ENCODE data around the gene MEI1.

MEI1 gene

DNA sequence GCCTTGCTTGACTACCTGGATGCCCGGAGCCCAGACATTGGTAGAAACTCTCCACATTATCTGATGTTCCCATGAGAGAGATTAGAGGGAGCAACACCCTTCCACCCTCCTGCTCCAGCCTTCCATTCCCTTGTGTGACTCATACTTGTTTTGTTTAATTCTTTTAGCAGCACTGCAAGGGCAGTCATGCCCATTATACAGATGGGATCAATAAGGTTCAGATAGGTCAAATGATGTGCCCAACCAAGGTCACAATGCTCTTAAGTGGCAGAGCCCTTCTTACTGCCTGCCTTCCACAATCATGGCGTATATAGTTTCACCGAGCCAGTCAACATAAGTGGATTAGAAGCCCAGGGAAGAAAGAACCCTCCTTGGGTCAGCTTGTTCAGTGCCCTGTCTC is 94.6 kb downstream of the MEI1 start:
- no peak for DNase-seq

DNA sequence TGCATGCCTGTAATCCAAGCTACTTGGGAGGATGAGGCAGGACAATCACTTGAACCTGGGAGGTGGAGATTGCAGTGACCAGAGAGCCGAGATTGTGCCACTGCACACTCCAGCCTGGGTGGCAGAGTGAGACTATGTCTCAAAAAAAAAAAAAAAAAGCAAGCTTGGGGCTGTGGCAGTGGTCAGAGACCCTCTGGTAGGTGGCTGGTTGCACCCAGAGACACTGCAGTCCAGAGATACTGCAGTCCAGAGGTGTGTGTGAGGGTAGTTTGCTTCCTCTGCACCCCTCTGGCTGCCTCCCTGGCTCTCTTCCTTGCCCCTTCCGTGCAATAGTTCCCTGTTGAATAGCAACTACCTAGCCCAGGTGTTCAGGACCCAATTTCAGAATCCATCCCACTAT is 99.4 kb downstream of the MEI1 start:
- DNase-seq: no peak

GRCh38 chr22:41799486-41800347 is 100.4 kb downstream of the MEI1 start:
- DNase-seq: no peak

DNA sequence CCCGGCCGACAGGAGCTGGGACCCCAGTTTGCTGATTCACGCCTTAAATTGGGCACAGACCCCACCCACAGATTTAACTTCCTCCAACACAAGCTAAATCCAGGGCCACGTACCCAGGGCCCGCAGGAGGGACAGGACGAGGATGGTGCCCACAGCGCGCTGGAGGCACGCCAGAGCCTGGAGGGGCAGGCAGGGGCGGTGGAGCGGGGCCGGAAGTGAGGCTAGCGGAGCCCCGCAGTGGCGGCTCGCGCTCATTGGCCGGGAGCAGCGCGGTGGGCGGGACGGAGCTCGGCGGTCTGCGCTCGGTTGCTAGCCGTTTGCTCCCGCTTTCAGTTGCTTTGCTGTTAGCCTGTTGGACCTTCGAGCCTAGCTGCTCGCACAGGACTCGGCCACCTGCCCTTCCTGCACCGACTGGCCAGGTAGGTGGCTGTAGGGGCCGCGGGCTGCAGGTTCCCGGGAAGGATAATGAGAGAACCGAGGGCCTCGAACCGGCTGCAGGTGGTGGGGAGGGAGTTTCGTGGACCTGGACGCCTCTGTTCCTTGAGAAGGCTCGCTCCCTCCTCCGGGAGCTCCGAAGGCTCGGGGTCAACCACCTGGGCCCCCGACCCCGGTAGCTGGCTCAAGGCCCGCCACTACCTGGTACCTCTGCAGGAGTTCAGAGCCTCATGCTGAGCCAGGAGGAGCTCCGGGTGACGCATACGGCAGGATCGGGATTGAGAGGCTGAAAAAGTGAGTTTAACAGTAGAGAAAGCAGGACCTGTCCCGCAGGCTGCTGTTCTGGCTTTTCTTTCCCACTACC is 101.2 kb downstream of the MEI1 start, which contains the start of gene CCDC134:
CCDC134 (plus strand) TSS at position 332 of the 799 bp plus-strand sequence. CDS start 8,212 bp downstream, outside the sequence.
- peak; percentile 76 for DNase-seq

- no peak for DNase-seq
Observed at GRCh38 chr22:41801147-41801819, 102.0 kb downstream of the MEI1 start.

- DNase-seq: no peak
Observed at GRCh38 chr22:41801886-41802285, 102.6 kb downstream of the MEI1 start.

DNA sequence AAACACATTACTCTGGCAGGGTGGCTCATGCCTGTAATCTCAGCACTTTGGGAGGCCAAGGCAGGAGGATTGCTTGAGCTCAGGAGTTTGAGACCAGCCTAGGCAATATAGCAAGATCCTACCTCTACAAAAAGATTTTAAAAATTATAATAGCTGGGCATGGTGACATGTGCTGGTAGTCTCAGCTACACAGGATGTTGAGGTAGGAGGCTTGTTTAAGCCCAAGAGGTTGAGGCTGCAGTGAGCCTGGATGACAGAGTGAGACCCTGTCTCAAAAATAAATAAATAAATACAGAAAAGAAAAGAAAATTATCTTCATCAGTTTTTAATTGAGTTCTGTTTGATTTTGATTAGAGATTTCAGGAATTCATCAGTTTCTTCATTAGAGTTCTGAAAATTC is 106.3 kb downstream of the MEI1 start:
- no peak for DNase-seq

- DNase-seq: no peak
Observed at GRCh38 chr22:41808400-41808799, 109.1 kb downstream of the MEI1 start.

GRCh38 chr22:41810022-41810421 is 110.7 kb downstream of the MEI1 start:
- no peak for DNase-seq

- DNase-seq: no peak
Observed at GRCh38 chr22:41812805-41813545, 113.7 kb downstream of the MEI1 start.

DNA sequence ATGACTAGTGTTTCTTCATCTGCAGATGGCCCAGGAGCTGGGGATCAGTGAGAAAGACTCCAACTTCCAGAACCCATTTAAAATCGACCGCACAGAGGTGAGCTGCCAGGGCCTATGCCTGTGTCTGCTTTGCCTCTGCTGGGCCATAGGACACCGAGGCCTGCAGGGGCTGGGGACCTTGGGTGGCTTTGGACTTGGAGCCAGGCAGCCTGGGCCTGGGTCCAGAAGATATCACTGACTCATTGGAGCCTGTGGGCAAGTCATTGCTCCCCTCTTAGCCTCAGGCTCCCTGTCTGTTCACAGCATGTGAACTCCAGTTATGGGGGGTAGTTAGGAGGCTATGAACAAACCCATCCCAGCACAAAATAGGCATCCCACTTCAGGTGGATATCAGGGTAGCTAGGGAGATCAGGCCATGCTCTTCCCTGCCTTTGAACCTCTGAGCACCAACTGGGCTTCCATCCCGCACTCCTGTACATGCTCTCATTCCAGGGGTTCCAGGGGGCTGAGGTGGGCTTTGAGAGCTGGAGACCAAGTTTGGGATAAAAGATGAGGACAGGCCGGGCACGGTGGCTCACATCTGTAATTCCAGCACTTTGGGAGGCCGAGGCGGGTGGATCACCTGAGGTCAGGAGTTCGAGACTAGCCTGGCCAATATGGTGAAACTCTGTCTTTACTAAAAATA is 114.6 kb downstream of the MEI1 start:
- DNase-seq: no peak

GRCh38 chr22:41815716-41816115 is 116.4 kb downstream of the MEI1 start:
- no peak for DNase-seq

GRCh38 chr22:41816241-41816640 is 116.9 kb downstream of the MEI1 start:
- no peak for DNase-seq

DNA sequence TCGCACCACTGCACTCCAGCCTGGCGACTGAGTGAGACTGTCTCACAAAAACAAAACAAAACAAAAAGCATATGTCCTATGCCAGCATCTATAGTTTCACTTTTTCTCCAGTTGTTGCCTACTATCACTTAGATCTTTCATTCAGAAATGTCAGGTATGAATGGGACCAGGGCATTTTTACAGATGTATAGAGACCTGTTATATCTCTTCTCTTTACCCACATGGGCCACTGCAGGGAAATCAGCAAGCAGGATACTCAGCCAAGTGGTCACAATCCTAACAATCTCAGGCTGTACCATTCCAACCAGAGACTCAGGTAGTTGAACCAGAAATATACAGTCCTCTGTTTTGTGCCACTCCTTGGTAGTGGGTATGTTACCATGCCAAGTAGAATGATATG is 117.6 kb downstream of the MEI1 start:
- no peak for DNase-seq

DNA sequence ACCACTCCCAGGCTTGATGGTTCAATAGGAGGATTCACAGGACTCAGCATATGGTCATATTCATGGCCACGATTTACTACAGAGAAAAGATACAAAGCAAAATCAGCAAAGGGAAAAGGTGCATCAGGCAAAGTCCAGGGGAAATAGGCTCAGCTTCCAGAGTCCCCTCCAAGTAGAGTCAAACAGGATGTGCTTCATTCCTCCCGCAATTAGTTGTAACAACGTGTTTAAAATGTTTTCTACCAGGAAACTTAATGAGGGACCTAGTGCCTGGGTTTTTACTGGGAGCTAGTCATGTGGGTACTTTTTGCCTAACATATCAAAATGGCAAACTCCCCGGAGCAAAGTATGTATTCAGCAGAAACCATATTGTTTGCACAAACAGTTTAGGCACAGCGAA is 118.7 kb downstream of the MEI1 start:
- DNase-seq: no peak

DNA sequence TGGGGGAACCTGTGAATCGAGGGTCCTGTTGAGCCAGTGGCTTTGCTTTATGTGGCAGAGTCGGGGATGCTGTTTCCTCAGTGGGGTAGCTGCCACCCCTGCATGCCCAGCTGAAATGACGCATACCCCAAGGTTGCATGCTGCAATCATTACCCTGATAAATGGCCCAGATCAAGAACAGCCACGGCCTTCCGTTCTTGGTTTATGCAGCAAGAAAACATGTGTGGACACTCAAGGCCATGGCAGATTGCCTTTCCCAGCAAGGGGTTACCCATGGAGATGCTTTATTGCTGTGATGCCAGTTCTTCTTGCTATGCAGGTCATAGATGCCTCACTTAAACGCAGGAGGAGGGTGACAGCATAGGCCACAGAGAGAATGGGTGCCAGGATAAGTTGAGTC is 119.3 kb downstream of the MEI1 start:
- no peak for DNase-seq

GRCh38 chr22:41819257-41819656 is 120.0 kb downstream of the MEI1 start:
- DNase-seq: no peak

DNA sequence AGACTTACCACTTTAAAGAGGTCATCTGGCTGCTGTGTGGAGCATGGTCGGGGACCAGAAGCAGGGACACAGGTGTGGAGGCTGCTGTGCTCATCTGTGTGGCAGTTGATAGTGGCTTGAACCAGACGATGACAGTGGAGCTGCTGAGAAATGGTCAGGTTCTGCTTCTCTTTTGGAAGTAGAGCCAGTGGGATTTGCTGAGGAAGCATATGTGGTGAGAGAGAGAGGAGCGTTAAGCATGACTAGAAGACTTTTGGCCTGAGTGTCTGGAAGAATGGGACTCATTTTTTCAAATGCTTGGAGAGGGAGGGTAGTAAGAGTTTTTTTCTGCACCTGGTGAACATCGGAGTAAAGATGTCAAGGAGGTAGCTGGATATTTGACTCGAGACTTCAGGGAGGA is 121.1 kb downstream of the MEI1 start:
- no peak for DNase-seq

- DNase-seq: no peak
Observed at GRCh38 chr22:41821471-41822316, 122.4 kb downstream of the MEI1 start.

DNA sequence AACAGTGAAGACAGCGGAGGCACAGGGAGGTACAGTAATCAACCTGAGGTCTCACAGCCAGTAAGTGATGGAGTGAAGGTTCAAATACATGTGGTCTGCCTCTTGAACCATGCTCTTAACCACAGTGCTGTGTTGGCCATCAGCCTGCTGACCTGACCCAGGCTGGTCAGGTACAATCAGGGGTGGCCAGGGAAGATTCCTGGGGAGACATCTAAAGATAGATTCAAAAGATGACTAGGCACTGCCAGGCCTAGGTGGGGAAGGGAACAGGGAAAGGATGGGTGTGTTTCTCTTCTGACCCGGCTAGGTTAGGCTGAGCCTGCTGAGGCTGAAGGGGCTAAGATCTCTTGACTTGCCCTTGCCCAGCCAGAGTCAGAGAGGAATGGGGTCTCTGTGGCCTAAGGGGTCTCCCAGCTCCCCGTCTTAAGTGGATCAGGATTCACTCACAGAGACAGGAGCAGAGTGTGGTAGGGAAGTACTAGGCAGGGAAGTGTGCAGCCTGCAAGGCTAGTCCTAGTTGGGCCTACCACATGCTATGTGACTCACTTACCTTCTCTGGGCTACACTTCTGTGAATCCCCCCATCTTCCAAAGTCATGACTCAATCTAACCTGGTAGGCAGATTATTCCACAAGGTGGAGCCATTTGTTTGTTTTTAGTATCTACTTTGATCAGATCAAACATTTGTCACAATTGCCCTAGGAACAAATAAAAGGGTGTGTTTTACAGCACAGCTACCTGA is 123.2 kb downstream of the MEI1 start:
- peak; percentile 77 for DNase-seq
